Aorta (tissue), 5 donors: Measurements from ENCODE around the gene PHF13. TPM values are rescaled to one million over a fixed set of nuclear protein-coding genes. Genes with fewer than 3 reads are reported as not detected.

ENCODE experiments used
- ATAC-seq: fragments of 200-7000 bp; cut with Tn5 transposase; one replicate; pipeline ENCODE4 v1.9.1; 2022; ENCODE audit warnings: moderate library complexity; ENCODE audit not compliant: low FRiP score
- DNase-seq, 2 donors: peaks; one replicate each; pipeline ENCODE4 v3.0.0-alpha.2; 2020
- H3K27ac ChIP-seq, 2 donors: one replicate each; pipeline ENCODE4 v1.5.1; 2013; ENCODE audit warnings: low read length in 2 of 2, mild to moderate bottlenecking in 2 of 2, moderate library complexity in 2 of 2, control low read depth in 1 of 2, inconsistent platforms in 1 of 2, low read depth in 1 of 2
- H3K27me3 ChIP-seq, 2 donors: one replicate each; pipeline ENCODE4 v1.6.1; 2013; ENCODE audit warnings: control low read depth in 1 of 2, low read length in 1 of 2, mild to moderate bottlenecking in 1 of 2, moderate library complexity in 1 of 2; ENCODE audit not compliant: insufficient read depth in 2 of 2, control insufficient read depth in 1 of 2
- H3K36me3 ChIP-seq, 2 donors: one replicate each; pipeline ENCODE4 v1.6.1; 2013; ENCODE audit warnings: control low read depth in 1 of 2, low read length in 1 of 2, mild to moderate bottlenecking in 1 of 2; ENCODE audit not compliant: insufficient read depth in 2 of 2, control insufficient read depth in 1 of 2
- H3K4me1 ChIP-seq, 2 donors: one replicate each; pipeline ENCODE4 v1.6.1; 2013; ENCODE audit warnings: low read length in 2 of 2, control low read depth in 1 of 2, mild to moderate bottlenecking in 1 of 2, moderate library complexity in 1 of 2; ENCODE audit not compliant: insufficient read depth in 2 of 2, control insufficient read depth in 1 of 2
- H3K4me3 ChIP-seq, 2 donors: one replicate each; pipeline ENCODE4 v1.5.1; 2013; ENCODE audit warnings: low read length in 2 of 2, control low read depth in 1 of 2, mild to moderate bottlenecking in 1 of 2
- H3K9me3 ChIP-seq: one replicate; pipeline ENCODE4 v1.6.1; 2013; ENCODE audit warnings: mild to moderate bottlenecking, low read length; ENCODE audit not compliant: control insufficient read depth
- WGBS, 2 donors: extraction: QIAGEN DNeasy Blood & Tissue Kit; methylation state at CpG; one replicate each; pipeline ENCODE4 v1.1.7; 2013; 5-methylcytosine and 5-hydroxymethylcytosine counted together
- intact Hi-C, 2 donors: fragments of 100-400 bp; cut with DNase I; formaldehyde crosslinking; loops; one replicate each; pipeline versions ENCODE4 v1.14.2 to v1.15.0; 2022
- polyA plus RNA-seq, 2 donors: library from polyadenylated mRNA; stranded (reverse); fragments of 200-250 nt; gene quantifications; one replicate each; pipeline ENCODE4 v1.2.3, GENCODE V29; 2013
- total RNA-seq, 2 donors: library from RNA; stranded (reverse); fragmentation: NEBNext Ultra II Directional; extraction: Animal tissue kit (Norgen Biotek cat#: 25700); gene quantifications; one replicate each; pipeline ENCODE4 v1.2.1, GENCODE V29; 2021
- donor health status: healthy with polysubstance abuse.
- donor health status: Bipolar disorder and iron deficiency.
- donor health status: DM: no; HTN: no; CAD: no.
- donor health status: DM: no; HTN: no; CAD: no.
- donor health status: DM: yes; HTN: yes; CAD: no.

The PHF13 gene
- total and polyA plus RNA-seq, 4 donors, result 3.6 to 19.3 (median 14.9) TPM

- 80 to 81% methylated on average over 14 of the region's 14 CpGs for WGBS, 2 donors
- intact Hi-C loops, result no loop called here
- H3K27me3 ChIP-seq, result no peaks in the 10 kb centered on the region
- no peak overlapping the region for H3K4me3 ChIP-seq
- no peaks in the 10 kb centered on the region for H3K9me3 ChIP-seq
- DNase-seq (no peak), ATAC-seq (no peak)
- H3K36me3 ChIP-seq, result peaks cover 0 to 3% of the 10 kb centered on the region in 2 donors
- H3K27ac ChIP-seq, result no peak overlapping the region
- H3K4me1 ChIP-seq, result no peaks in the 10 kb centered on the region
Measured at GRCh38 chr1:6623269-6623965, 9.9 kb downstream of the PHF13 start.

GRCh38 chr1:6624710-6625583, 11.4 kb downstream of the PHF13 start, which contains the start of gene THAP3:
Gene THAP3 (plus strand): TSS chr1:6624868. CDS start chr1:6625219, 351 bp downstream.
- DNase-seq (peak; percentile 93 to 97), ATAC-seq (peak; percentile 93)
- intact Hi-C loops, result loop anchor here (5.0 kb wide), 2 partner anchors 33 to 43 kb away; no protein-coding TSS in a partner anchor
- H3K27ac ChIP-seq, result peak within 1 kb of the TSS in 1 of 2 donors; percentile 85
- peak within 1 kb of the TSS; percentile 86 to 89 for H3K4me3 ChIP-seq
- H3K27me3 ChIP-seq, result no peaks in the 10 kb centered on the region
- 2 to 4% methylated on average over 53 to 73 of the region's 73 CpGs for WGBS, 2 donors
- no peaks in the 10 kb centered on the region for H3K9me3 ChIP-seq
- no peaks in the 10 kb centered on the region for H3K4me1 ChIP-seq
- H3K36me3 ChIP-seq, result peaks cover 0 to 3% of the 10 kb centered on the region in 2 donors

GRCh38 chr1:6625584-6626149, 12.1 kb downstream of the PHF13 start:
- Histone ChIP-seq H3K36me3 (peaks cover 0 to 2% of the 10 kb centered on the region in 2 donors), H3K27me3 (no peaks in the 10 kb centered on the region), H3K4me3 (peak overlapping the region; percentile 86 to 89), H3K9me3 (no peaks in the 10 kb centered on the region), H3K4me1 (no peaks in the 10 kb centered on the region), H3K27ac (peak overlapping the region in 1 of 2 donors; percentile 41)
- WGBS, 2 donors, result 4% methylated on average over 31 to 32 of the region's 32 CpGs
- intact Hi-C loops, result loop anchor here (5.0 kb wide), 2 partner anchors 33 to 43 kb away; no protein-coding TSS in a partner anchor
- ATAC-seq (peak; percentile 4), DNase-seq (no peak)

- no peak for ATAC-seq
- H3K4me1 ChIP-seq, result no peaks in the 10 kb centered on the region
- intact Hi-C loops, result loop anchor here (5.0 kb wide), 2 partner anchors 35 to 45 kb away; no protein-coding TSS in a partner anchor
- no peak for DNase-seq
- no peaks in the 10 kb centered on the region for H3K9me3 ChIP-seq
- H3K27ac ChIP-seq, result no peak overlapping the region
- H3K4me3 ChIP-seq, result no peak overlapping the region
- 93 to 94% methylated on average over 9 of the region's 9 CpGs for WGBS, 2 donors
- no peaks in the 10 kb centered on the region for H3K27me3 ChIP-seq
- H3K36me3 ChIP-seq, result peaks cover 0 to 2% of the 10 kb centered on the region in 2 donors
Measured at GRCh38 chr1:6627031-6627430, 13.5 kb downstream of the PHF13 start.

- DNase-seq, result no peak
- Histone ChIP-seq H3K27ac (no peak overlapping the region), H3K27me3 (no peaks in the 10 kb centered on the region), H3K4me3 (no peak overlapping the region), H3K9me3 (no peaks in the 10 kb centered on the region), H3K4me1 (no peaks in the 10 kb centered on the region), H3K36me3 (peaks cover 0 to 4% of the 10 kb centered on the region in 2 donors)
- 92 to 94% methylated on average over 21 of the region's 21 CpGs for WGBS, 2 donors
- intact Hi-C loops, result loop anchor here (5.0 kb wide), 2 partner anchors 36 to 46 kb away; no protein-coding TSS in a partner anchor
- ATAC-seq, result no peak
Measured at GRCh38 chr1:6627841-6628545, 14.5 kb downstream of the PHF13 start.

GRCh38 chr1:6628971-6629479, 15.5 kb downstream of the PHF13 start:
- ATAC-seq (no peak), DNase-seq (no peak)
- intact Hi-C loops, result loop anchor here (5.0 kb wide), 2 partner anchors 37 to 47 kb away; no protein-coding TSS in a partner anchor
- WGBS, 2 donors, result 88 to 89% methylated on average over 12 of the region's 12 CpGs
- Histone ChIP-seq H3K27ac (no peak overlapping the region), H3K9me3 (no peaks in the 10 kb centered on the region), H3K36me3 (peaks cover 0 to 6% of the 10 kb centered on the region in 2 donors), H3K4me3 (no peak overlapping the region), H3K4me1 (no peaks in the 10 kb centered on the region), H3K27me3 (no peaks in the 10 kb centered on the region)

GRCh38 chr1:6630027-6630426, 16.5 kb downstream of the PHF13 start:
- DNase-seq (no peak), ATAC-seq (no peak)
- Histone ChIP-seq H3K4me1 (no peaks in the 10 kb centered on the region), H3K4me3 (no peak overlapping the region), H3K36me3 (peaks cover 0 to 6% of the 10 kb centered on the region in 2 donors), H3K27ac (no peak overlapping the region), H3K9me3 (no peaks in the 10 kb centered on the region), H3K27me3 (no peaks in the 10 kb centered on the region)
- intact Hi-C loops, result no loop called here
- WGBS, 2 donors, result 89 to 93% methylated on average over 8 of the region's 8 CpGs

- ATAC-seq, result no peak
- H3K36me3 ChIP-seq, result peaks cover 0 to 7% of the 10 kb centered on the region in 2 donors
- DNase-seq, result no peak
- intact Hi-C loops, result no loop called here
- H3K4me3 ChIP-seq, result no peak overlapping the region
- H3K27me3 ChIP-seq, result no peaks in the 10 kb centered on the region
- WGBS, 2 donors, result 92 to 97% methylated on average over 8 of the region's 8 CpGs
- no peaks in the 10 kb centered on the region for H3K9me3 ChIP-seq
- no peak overlapping the region for H3K27ac ChIP-seq
- H3K4me1 ChIP-seq, result no peaks in the 10 kb centered on the region
Measured at GRCh38 chr1:6631058-6631457, 17.5 kb downstream of the PHF13 start.
